ENCODE results near the gene NBAS.

Gene NBAS

GRCh38 chr2:15170070-15170775 lies 390.9 kb downstream of the NBAS start:
- DNase-seq, result no peak

DNA sequence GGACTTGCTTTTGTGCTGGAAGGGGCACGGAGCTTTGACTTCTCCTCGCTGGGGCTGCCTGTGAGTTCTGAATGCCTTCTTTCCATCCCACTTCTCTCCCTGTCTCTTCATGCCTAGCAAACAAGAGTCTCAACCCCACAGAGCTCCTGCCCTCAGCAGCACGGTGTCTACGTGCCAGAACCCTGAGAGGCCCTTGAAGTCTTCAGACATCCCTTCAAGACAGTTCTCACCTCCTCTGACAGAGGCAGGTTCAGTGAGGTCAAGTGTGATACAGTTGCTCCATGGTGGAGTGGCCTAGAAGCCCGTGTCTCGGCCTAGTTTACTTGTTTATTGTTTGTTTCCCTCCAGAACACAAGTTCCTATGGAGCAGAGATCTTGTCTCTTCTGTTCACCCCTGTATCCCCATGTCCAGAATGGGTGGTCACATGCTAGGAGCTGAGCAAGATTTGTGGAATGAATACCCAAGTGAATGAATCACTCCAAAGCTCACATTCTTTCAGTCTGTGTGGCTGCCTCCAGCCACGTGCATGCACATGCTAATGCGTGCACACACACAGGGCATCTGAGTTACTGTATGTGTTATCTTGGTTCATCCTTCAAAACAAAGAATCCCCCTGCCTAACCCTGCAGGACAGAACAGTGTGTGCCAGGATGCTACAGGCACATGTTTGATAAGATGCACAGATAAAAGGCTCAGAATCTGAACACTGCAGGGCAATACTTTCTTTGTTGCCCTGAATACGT lies 391.6 kb downstream of the NBAS start:
- DNase-seq, result no peak

DNA sequence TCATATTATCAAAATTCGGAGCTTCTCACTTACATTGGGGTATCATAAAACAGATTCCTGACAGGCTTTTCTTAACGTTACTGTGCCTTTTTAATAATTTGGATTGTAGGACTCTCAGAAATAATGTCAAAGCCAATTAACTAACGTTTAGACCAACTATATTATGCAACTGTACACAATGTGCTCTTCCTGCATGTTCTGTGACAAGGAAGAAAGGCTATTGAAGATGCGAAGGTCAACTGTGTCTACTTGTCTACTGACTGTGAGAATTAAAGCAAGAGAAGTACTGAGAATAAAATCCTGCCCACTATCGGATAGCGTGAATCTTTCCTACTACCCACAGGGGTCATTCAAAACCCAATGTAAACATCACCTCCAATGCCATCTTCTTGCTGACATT lies 393.0 kb downstream of the NBAS start:
- no peak for DNase-seq

DNA sequence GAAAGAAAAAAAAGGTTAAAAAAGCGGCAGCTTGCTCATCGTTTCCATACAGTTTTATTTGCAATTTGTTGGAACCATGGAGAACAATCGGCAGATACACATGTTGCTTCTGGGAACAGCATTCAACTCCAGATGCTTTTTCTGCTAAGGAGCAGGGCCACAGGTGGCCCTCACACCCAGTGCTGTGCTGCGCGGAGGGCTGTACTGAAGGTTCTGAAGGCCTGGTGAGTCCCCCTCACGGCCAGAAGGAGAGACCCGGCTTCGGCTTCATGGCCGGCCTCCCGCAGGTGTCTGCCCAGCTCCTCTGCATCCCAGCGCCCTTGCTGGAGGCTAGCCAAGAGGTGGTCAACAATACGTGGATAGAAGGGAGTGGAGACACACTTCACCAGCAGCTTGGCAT lies 394.3 kb downstream of the NBAS start:
- no peak for DNase-seq

DNA sequence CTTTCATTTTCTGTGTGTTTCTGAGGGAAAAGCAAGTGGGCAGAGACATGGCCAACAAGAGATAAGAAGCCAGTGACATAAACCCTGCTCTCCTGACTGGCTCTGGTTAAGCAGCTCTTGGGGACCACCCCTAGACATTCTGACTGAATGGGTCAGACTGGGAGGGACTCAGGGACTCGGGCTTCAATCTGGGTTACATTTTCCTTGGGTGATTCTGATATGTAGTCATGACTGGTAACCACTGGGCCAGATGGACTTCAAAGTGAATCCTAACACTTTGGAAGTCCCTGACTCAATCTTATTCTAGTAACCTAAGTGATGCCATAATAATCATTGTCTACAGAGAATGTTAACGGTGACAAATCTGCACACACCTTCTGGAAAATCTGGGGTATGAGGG lies 397.8 kb downstream of the NBAS start:
- DNase-seq, result no peak

DNA sequence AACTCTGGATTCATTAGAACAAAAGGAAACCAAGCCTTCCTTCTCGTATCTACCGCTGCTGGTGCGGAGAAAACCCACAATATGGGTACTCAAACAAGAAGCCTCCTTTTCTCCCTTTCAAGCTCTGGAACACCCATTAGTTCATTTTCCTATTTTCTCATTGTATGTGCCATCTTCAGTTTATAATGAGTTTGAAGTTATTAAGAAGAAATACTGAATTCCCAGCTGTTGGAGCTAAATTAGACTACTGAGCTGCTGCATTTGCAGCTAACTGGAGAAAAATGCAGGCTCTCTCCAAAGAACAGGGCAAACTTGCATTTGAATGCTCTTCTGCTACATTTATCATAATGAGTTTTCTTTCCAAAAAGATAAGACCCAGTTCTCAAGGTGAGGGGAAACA lies 398.5 kb downstream of the NBAS start:
- peak in 1 of 51 donors; percentile 18 for DNase-seq

DNA sequence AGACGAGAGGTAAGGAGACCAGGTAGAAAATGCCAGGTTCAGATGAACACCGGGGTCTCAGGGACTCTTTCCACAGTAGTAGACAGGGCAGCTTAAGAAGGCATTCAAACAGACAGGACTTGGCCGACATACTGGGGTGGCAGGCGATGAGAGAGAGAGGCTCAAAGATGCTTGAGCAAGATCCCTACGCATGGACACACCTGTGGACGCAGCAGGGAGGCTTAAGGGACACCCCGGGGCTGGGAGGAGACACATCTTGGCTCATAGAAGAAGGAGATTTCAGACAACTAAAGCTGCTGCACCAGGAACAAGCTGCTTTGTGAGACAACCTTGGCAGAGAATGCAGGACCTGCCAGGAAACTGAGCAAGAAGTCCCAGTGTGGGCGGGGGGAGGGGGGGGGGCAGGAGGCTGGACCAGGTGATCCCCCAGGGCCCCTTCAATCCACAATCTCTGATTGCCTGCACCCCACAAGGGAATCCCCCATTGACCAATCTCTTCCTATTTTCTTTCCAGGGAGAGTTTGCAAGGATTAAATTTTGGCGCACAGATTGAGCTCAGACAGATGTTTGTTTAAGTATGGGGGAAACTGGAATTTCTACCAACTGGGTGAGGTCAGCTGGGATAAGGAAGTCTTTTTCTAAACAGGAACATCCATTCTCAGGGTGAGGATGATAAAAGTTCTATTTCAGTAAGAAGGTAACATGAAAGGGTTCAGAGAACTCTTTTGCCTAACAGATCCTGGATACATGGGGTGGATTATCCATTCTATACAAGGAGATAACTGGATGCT lies 400.7 kb downstream of the NBAS start:
- no peak for DNase-seq

DNA sequence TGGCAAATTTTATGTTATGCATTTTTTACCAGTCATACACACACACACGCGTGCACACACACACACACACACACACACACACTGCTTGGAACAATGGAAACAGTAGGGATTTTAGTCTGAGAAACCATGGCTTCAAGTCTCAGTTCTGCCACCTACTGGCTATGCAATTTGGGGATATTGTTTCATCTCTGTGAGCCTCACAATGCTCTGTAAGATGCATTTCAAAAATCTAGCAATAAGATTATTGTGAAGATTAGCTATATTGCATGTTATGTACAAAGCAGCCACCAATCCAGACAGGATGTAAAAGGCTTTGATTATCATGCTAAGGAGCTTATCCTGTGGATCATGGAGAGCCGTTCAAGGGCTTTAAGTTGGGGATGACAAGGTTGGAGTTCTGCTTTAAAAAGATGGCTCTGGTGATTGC lies 401.4 kb downstream of the NBAS start:
- peak in 9 of 51 donors; percentile 10 to 71 (median 31) for DNase-seq

DNA sequence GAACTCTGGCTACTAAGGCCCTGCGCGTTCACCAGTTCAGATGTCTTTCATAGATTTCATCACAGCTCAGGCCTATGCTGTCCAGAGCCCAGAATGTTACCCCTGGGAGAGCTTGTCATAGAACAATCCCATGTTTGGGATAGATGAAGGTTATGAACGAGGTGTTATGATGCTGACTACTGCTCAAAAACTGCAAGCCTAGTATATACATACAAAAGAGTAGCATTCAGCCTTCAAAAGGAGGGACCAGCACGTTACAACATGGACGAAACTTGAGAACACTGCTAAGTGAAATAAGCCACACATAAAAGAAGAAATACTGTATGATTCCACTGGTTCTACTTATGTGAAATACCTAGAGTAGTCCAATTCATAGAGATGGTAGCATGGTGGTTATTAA lies 401.9 kb downstream of the NBAS start:
- DNase-seq, result no peak

GRCh38 chr2:15158532-15158931 lies 402.6 kb downstream of the NBAS start:
- DNase-seq, result no peak

DNA sequence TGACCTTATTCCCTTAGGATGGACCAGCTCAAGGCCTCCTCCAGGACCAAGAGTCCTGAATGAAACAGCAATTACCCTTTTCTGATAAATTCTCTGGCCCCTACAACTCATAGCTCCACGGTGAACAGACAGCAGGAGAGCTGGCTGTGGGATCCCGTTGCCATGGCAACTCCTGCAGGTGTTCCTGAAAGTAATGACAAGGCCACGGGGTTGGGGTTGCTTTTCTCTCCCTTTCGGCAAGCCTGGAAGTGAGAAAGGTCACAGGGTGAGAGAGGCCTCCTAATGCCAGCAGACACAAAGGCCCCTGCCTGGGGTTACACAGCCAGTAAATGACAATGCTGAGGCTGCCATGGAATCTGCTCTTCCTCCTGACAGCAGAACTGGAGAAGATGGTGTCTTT lies 403.0 kb downstream of the NBAS start:
- peak in 8 of 51 donors; percentile 6 to 63 (median 19) for DNase-seq

GRCh38 chr2:15155959-15156574 lies 405.1 kb downstream of the NBAS start:
- DNase-seq, result no peak

- DNase-seq, result no peak
Observed at GRCh38 chr2:15154297-15154696, 406.8 kb downstream of the NBAS start.

- DNase-seq, result no peak
Observed at GRCh38 chr2:15152382-15152781, 408.8 kb downstream of the NBAS start.

DNA sequence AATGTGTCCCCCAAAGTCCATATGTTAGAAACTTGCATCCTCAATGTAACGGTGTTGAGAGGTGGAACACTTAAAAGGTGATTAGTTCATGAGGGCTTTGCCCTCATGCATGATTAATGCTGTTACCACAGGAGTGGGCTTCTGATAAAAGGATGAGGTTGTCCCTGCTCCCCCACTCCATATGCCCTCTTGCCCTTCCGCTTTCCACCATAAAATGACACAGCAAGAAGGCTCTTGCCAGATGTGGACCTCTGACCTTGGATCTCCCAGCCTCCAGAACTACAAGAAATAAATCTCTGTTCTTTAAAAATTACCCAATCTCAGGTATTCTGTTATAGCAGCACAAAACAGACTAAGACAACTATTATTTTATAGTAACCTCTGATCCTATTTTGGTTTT lies 412.1 kb downstream of the NBAS start:
- DNase-seq, result no peak

GRCh38 chr2:15147591-15147990 lies 413.5 kb downstream of the NBAS start:
- DNase-seq, result no peak

DNA sequence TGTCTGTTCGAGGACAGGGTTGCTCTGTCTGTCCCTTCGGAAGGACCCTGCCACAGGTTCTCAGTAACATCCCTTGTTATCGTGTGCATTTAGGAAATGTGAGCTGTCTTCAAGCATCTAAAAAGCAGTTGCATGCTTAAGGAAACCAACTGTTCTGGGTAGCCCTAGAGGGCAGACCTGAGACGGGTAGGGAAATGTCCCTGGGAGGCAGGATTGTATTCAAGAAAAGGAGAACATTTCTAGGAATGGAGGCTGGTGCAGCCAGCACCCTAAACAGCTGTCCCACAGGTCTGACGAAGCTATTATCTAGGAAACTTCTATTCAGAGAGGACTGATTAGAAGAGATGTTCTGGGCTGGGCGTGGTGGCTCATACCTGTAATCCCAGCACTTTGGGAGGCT lies 414.2 kb downstream of the NBAS start:
- no peak for DNase-seq

DNA sequence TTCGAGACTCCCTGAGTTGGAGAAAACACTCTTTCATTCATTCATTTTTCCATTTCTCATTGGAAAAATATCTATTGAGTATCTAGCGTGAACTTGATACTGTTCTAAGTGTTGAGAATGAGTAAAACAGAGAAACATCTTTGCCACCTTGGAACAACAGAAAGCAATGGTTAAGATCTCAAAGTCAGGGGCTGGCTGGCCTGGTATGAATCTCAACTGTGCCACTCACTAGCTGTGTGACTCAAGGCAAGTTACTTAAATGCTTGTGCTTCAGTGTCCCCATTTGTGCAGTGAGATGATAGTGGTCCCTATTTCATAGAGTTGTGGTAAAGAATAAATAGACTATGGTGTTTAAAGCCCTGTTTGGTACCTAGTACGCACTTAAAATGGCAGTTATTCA lies 415.2 kb downstream of the NBAS start:
- no peak for DNase-seq

GRCh38 chr2:15145046-15145817 lies 415.9 kb downstream of the NBAS start:
- no peak for DNase-seq

- DNase-seq, result peak in 2 of 51 donors; percentile 43
Observed at GRCh38 chr2:15142069-15142689, 419.0 kb downstream of the NBAS start.

DNA sequence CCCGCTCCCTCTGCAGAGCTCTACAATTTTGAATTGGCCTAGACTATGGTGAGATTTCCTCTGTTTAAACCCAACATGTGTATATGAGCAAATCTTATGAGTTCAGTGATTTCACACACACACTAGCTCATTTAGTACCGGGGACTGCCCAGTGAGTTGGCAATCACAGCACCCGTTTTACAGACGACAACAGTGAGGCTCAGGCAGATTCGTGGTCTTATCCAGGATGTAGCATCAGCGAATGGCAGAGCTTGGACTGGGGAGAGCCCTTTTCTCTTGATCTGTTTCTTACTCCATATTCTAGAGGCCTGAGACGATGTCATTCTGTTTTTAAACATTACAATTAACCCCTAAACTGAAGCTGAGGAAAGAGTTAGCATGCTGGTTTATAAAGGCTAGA lies 419.9 kb downstream of the NBAS start:
- no peak for DNase-seq

All from hypothalamus (tissue), 51 donors.